ENCODE results near the gene IL12RB1.
A peak's percentile ranks its signal among the peaks of the same experiment; 100 is the strongest.

Gene IL12RB1

DNA sequence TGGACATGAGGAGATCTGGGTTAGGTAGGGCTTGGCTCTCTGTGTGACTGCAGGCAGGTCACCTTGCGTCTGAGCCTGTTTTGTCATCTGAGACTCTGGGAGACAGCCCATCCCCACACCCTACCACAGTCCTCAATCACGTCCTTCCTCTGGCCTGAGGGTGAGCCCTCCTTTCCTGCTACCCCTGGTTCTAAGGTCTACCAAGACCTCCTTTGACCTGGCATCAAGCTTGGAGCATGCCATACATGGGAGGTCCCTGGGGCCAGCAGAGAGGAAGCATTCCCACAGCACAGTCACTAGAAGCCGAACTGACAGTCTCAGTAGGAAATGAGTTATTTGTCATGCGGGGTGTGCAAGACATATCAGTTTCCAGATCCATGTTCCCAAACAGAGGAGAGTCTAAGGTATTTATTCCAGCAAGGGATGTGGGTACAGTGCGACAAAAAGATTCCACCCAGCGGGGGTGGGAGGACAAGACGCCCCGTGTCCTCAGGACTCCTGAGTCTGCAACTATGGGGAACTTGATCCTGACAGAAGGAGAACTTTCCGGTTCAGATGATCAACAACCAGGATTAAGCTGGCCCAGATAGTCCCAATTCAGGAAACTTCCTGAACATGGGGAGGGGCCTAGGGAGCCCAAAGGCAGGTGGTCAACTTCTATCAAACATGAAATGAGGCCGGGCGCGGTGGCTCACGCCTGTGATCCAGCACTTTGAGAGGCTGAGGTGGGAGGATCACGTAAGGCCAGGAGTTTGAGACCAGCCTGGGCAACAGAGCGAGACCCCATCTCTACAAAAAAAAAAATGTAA, 69.3 kb downstream of the IL12RB1 start:
- H3K9me3 ChIP-seq (ENCODE audit: control extremely low read depth in 1 of 5, control insufficient read depth in 4 of 5, insufficient read depth in 2 of 5, low read depth in 1 of 5, low read length in 4 of 5) = no peaks in the 10 kb centered on the region
- H3K36me3 ChIP-seq (ENCODE audit: control insufficient read depth in 4 of 4, insufficient read depth in 4 of 4, low read length in 3 of 4) = peaks cover 5 to 26% (median 20%) of the 10 kb centered on the region in 4 experiments
- WGBS (ENCODE audit: insufficient coverage) = 34% methylated on average over 9 of the region's 15 CpGs
- no peak overlapping the region for H3K4me3 ChIP-seq (ENCODE audit: control insufficient read depth in 1 of 7, extremely low read depth in 1 of 7, insufficient read depth in 4 of 7, low read depth in 2 of 7, low read length in 6 of 7)
- no peaks in the 10 kb centered on the region for H3K27me3 ChIP-seq (replicated peaks in 2 of 5; ENCODE audit: control insufficient read depth in 4 of 5, insufficient read depth in 5 of 5, low read length in 4 of 5)
- peaks cover 1 to 52% (median 46%) of the 10 kb centered on the region in 4 experiments for H3K4me1 ChIP-seq (ENCODE audit: control extremely low read depth in 1 of 4, control insufficient read depth in 4 of 4, insufficient read depth in 4 of 4, low read length in 3 of 4)
- POLR2A ChIA-PET = interaction anchor here (0.9 to 1.6 kb wide), 2 partner anchors 38 to 40 kb away, joined by 3 read pairs; no protein-coding TSS in a partner anchor
- no peak for DNase-seq
- H3K27ac ChIP-seq (ENCODE audit: insufficient read depth in 1 of 2, low read depth in 1 of 2, low read length in 2 of 2, poor library complexity in 1 of 2, severe bottlenecking in 2 of 2) = no peak overlapping the region
- CTCF ChIA-PET = interaction anchor here (0.8 to 3.0 kb wide), 6 partner anchors 7 to 86 kb away, joined by 3 to 12 read pairs (median 3); no protein-coding TSS in a partner anchor

DNA sequence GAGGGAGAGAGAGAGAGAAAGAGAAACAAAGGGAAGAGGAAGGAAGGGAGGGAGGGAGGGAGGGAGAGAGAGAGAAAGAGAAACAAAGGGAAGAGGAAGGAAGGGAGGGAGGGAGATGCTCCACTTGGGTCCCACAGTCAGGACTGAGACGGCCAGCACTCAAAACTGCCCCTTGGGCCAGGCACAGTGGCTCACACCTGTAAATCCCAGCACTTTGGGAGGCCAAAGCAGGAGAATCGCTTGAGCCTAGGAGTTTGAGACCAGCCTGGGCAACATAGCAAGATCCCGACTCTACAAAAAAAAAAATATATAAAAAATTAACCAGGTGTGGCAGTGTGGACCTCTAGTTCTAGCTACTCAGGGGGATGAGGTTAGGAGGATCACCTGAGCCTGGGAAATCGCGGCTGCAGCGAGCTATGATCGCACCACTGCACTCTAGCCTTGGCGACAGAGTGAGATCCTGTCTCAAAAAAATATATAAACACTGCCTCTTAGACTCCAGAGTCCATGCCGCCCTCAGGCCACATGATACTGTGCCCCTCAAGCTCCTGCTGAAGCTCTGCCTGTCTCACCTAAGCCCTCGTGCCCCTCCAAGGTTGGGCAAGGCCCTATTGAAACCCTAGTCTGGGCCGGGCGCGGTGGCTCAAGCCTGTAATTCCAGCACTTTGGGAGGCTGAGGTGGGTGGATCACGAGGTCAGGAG, 70.4 kb downstream of the IL12RB1 start:
- Histone ChIP-seq H3K27ac (ENCODE audit: insufficient read depth in 1 of 2, low read depth in 1 of 2, low read length in 2 of 2, poor library complexity in 1 of 2, severe bottlenecking in 2 of 2) (no peak overlapping the region), H3K9me3 (ENCODE audit: control extremely low read depth in 1 of 5, control insufficient read depth in 4 of 5, insufficient read depth in 2 of 5, low read depth in 1 of 5, low read length in 4 of 5) (no peaks in the 10 kb centered on the region), H3K4me3 (ENCODE audit: control insufficient read depth in 1 of 7, extremely low read depth in 1 of 7, insufficient read depth in 4 of 7, low read depth in 2 of 7, low read length in 6 of 7) (no peak overlapping the region), H3K4me1 (ENCODE audit: control extremely low read depth in 1 of 4, control insufficient read depth in 4 of 4, insufficient read depth in 4 of 4, low read length in 3 of 4) (peaks cover 0 to 41% (median 36%) of the 10 kb centered on the region in 4 experiments), H3K36me3 (ENCODE audit: control insufficient read depth in 4 of 4, insufficient read depth in 4 of 4, low read length in 3 of 4) (peaks cover 5 to 32% (median 25%) of the 10 kb centered on the region in 4 experiments), H3K27me3 (replicated peaks in 2 of 5; ENCODE audit: control insufficient read depth in 4 of 5, insufficient read depth in 5 of 5, low read length in 4 of 5) (no peaks in the 10 kb centered on the region)
- ChIA-PET POLR2A (interaction anchor here (1.6 kb wide), 1 partner anchor 41 kb away, joined by 3 read pairs; no protein-coding TSS in a partner anchor), CTCF (interaction anchor here (0.7 to 2.9 kb wide), 5 partner anchors 7 to 236 kb away, joined by 3 to 10 read pairs (median 3); no protein-coding TSS in a partner anchor)
- WGBS (ENCODE audit: insufficient coverage) = 81% methylated on average over 12 of the region's 14 CpGs
- no peak for DNase-seq

DNA sequence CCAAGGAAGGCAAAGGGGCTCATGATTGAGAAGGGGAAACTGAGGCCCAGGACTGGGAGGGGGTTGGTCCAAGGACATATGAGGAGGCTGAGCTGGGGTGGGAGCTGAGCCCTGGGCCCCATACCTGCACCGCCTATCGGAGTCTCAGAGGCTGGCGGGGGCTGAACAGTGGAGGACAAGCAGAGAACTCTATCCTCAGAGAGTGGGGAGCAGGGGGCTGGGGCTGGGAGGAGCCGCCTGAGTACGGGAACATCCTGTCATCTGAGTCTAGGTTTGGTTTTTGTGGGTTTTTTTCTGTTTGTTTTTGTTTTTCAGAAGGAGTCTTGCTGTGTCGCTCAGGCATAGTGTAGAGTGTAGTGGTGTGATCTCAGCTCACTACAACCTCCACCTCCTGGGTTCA, 72.5 kb downstream of the IL12RB1 start:
- POLR2A ChIA-PET = interaction anchor here (0.6 to 2.3 kb wide), 5 partner anchors 10 to 266 kb away, joined by 3 to 5 read pairs (median 4); no protein-coding TSS in a partner anchor
- Histone ChIP-seq H3K27me3 (replicated peaks in 2 of 5; ENCODE audit: control insufficient read depth in 4 of 5, insufficient read depth in 5 of 5, low read length in 4 of 5) (no peaks in the 10 kb centered on the region), H3K4me3 (ENCODE audit: control insufficient read depth in 1 of 7, extremely low read depth in 1 of 7, insufficient read depth in 4 of 7, low read depth in 2 of 7, low read length in 6 of 7) (no peak overlapping the region), H3K36me3 (ENCODE audit: control insufficient read depth in 4 of 4, insufficient read depth in 4 of 4, low read length in 3 of 4) (peaks cover 13 to 54% (median 41%) of the 10 kb centered on the region in 4 experiments), H3K27ac (ENCODE audit: insufficient read depth in 1 of 2, low read depth in 1 of 2, low read length in 2 of 2, poor library complexity in 1 of 2, severe bottlenecking in 2 of 2) (no peak overlapping the region), H3K9me3 (ENCODE audit: control extremely low read depth in 1 of 5, control insufficient read depth in 4 of 5, insufficient read depth in 2 of 5, low read depth in 1 of 5, low read length in 4 of 5) (no peaks in the 10 kb centered on the region), H3K4me1 (ENCODE audit: control extremely low read depth in 1 of 4, control insufficient read depth in 4 of 4, insufficient read depth in 4 of 4, low read length in 3 of 4) (peaks cover 0 to 35% (median 29%) of the 10 kb centered on the region in 4 experiments)
- CTCF ChIA-PET = interaction anchor here (1.1 to 12.5 kb wide), 5 partner anchors 9 to 46 kb away, joined by 3 to 197 read pairs (median 10); no protein-coding TSS in a partner anchor
- WGBS (ENCODE audit: insufficient coverage) = 100% methylated on average over 1 of the region's 6 CpGs
- DNase-seq = no peak

DNA sequence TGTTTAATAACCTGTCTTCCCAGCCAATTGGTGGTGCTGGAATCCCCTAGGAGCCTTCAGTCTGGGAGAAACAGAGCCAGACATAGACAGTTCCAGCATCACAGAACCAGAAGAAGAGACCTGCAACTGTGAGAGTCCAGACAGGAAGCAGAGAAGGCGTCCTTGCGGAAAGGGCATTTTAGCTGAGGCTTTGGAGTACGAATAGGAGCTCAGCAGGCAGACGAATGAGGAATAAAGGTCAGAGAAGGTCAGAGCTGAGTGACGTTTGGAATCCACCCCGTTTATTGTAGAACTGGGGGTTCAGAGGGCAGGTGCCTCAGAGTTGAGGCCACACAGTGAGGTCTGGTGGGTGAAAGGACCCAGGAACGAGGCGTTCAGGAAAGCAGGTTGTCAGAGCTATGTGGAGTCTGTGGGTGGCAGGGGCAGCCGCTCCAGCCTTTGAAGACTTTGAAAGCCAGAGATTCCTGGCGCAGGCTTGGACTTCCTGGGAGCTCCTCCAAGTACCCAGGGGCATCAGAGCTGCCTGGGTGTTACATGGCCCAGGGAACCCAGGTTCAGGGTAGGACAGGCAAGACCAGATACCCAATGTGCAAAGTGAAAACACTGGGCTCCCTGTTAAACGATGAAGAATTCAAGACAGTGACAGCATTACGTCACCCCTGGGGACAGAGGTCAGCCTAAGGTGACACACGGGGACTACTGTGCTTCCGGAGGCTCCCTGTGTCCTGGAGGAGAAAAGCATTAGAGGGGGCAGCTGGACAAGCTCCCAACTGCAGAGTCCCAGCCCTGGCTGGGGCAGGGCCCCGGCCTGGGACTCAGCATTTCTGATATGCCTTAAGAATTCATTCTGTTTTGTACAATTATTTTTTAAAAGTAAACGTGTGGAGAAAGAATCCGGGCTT, 73.3 kb downstream of the IL12RB1 start:
- no peaks in the 10 kb centered on the region for H3K27me3 ChIP-seq (replicated peaks in 2 of 5; ENCODE audit: control insufficient read depth in 4 of 5, insufficient read depth in 5 of 5, low read length in 4 of 5)
- ChIA-PET POLR2A (interaction anchor here (1.2 to 2.3 kb wide), 3 partner anchors 9 to 46 kb away, joined by 3 to 5 read pairs (median 4); no protein-coding TSS in a partner anchor), CTCF (interaction anchor here (0.9 to 12.5 kb wide), 6 partner anchors 10 to 47 kb away, joined by 3 to 197 read pairs (median 6); no protein-coding TSS in a partner anchor)
- WGBS (ENCODE audit: insufficient coverage) = 89% methylated on average over 16 of the region's 17 CpGs
- H3K4me1 ChIP-seq (ENCODE audit: control extremely low read depth in 1 of 4, control insufficient read depth in 4 of 4, insufficient read depth in 4 of 4, low read length in 3 of 4) = peaks cover 0 to 42% (median 35%) of the 10 kb centered on the region in 4 experiments
- H3K4me3 ChIP-seq (ENCODE audit: control insufficient read depth in 1 of 7, extremely low read depth in 1 of 7, insufficient read depth in 4 of 7, low read depth in 2 of 7, low read length in 6 of 7) = no peak overlapping the region
- peaks cover 13 to 61% (median 46%) of the 10 kb centered on the region in 4 experiments for H3K36me3 ChIP-seq (ENCODE audit: control insufficient read depth in 4 of 4, insufficient read depth in 4 of 4, low read length in 3 of 4)
- H3K9me3 ChIP-seq (ENCODE audit: control extremely low read depth in 1 of 5, control insufficient read depth in 4 of 5, insufficient read depth in 2 of 5, low read depth in 1 of 5, low read length in 4 of 5) = no peaks in the 10 kb centered on the region
- no peak for DNase-seq
- H3K27ac ChIP-seq (ENCODE audit: insufficient read depth in 1 of 2, low read depth in 1 of 2, low read length in 2 of 2, poor library complexity in 1 of 2, severe bottlenecking in 2 of 2) = no peak overlapping the region

DNA sequence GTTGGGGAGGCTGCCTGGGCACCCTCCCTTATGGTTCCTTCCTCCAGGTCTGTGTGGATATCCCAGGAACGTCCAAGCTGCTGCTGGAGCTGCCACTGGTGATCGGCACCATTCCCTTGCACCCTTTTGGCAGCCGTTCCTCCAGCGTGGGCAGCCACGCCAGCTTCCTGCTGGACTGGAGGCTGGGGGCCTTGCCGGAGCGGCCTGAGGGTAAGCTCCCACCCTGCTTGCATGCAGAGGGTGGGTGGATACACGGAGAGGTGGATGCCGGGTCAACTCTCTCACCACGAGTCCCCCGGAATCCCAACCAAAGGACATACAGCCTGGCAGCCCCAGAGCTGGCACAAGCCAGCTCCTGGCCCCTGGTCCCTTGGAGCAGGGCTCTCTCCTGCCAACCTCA, 76.6 kb downstream of the IL12RB1 start:
- no peaks in the 10 kb centered on the region for H3K9me3 ChIP-seq (ENCODE audit: control extremely low read depth in 1 of 5, control insufficient read depth in 4 of 5, insufficient read depth in 2 of 5, low read depth in 1 of 5, low read length in 4 of 5)
- H3K27me3 ChIP-seq (replicated peaks in 2 of 5; ENCODE audit: control insufficient read depth in 4 of 5, insufficient read depth in 5 of 5, low read length in 4 of 5) = no peaks in the 10 kb centered on the region
- CTCF ChIA-PET = interaction anchor here (1.1 to 12.5 kb wide), 6 partner anchors 9 to 158 kb away, joined by 3 to 197 read pairs (median 4); no protein-coding TSS in a partner anchor
- H3K27ac ChIP-seq (ENCODE audit: insufficient read depth in 1 of 2, low read depth in 1 of 2, low read length in 2 of 2, poor library complexity in 1 of 2, severe bottlenecking in 2 of 2) = no peak overlapping the region
- WGBS (ENCODE audit: insufficient coverage) = 98% methylated on average over 9 of the region's 11 CpGs
- POLR2A ChIA-PET = interaction anchor here (1.7 to 3.8 kb wide), 3 partner anchors 11 to 48 kb away, joined by 19 to 32 read pairs (median 20); no protein-coding TSS in a partner anchor
- H3K4me1 ChIP-seq (ENCODE audit: control extremely low read depth in 1 of 4, control insufficient read depth in 4 of 4, insufficient read depth in 4 of 4, low read length in 3 of 4) = peaks cover 2 to 42% (median 34%) of the 10 kb centered on the region in 4 experiments
- DNase-seq = no peak
- H3K36me3 ChIP-seq (ENCODE audit: control insufficient read depth in 4 of 4, insufficient read depth in 4 of 4, low read length in 3 of 4) = peaks cover 12 to 67% (median 46%) of the 10 kb centered on the region in 4 experiments
- H3K4me3 ChIP-seq (ENCODE audit: control insufficient read depth in 1 of 7, extremely low read depth in 1 of 7, insufficient read depth in 4 of 7, low read depth in 2 of 7, low read length in 6 of 7) = peak overlapping the region in 2 of 7 experiments; percentile 78 to 85
